Measurements from ENCODE around the gene HBE1. TPM values are rescaled to one million over a fixed set of nuclear protein-coding genes. Genes with fewer than 3 reads are reported as not detected.

The HBE1 gene
- total RNA-seq, 1 donor from 2014 or later, result not detected

GRCh38 chr11:5231111-5231510 lies 38.6 kb downstream of the HBE1 start:
- no peak for DNase-seq (ENCODE audit: low read depth)
- Histone ChIP-seq H3K4me3 (ENCODE audit: low read depth, low read length) (no peak overlapping the region), H3K27me3 (ENCODE audit: control insufficient read depth, insufficient read depth, low read length) (no peaks in the 10 kb centered on the region), H3K36me3 (ENCODE audit: control insufficient read depth, insufficient read depth, low read length) (no peaks in the 10 kb centered on the region)
- TF ChIP-seq CTCF (IDR thresholded peaks at IDR 0.05; ENCODE audit: insufficient read depth, low read length, poor library complexity, severe bottlenecking), result no peak

GRCh38 chr11:5230266-5230665 lies 39.5 kb downstream of the HBE1 start:
- DNase-seq (ENCODE audit: low read depth), result no peak
- H3K36me3 ChIP-seq (ENCODE audit: control insufficient read depth, insufficient read depth, low read length), result no peaks in the 10 kb centered on the region
- TF ChIP-seq CTCF (IDR thresholded peaks at IDR 0.05; ENCODE audit: insufficient read depth, low read length, poor library complexity, severe bottlenecking), result no peak
- no peak overlapping the region for H3K4me3 ChIP-seq (ENCODE audit: low read depth, low read length)
- no peaks in the 10 kb centered on the region for H3K27me3 ChIP-seq (ENCODE audit: control insufficient read depth, insufficient read depth, low read length)

- no peak for TF ChIP-seq CTCF (IDR thresholded peaks at IDR 0.05; ENCODE audit: insufficient read depth, low read length, poor library complexity, severe bottlenecking)
- no peak for DNase-seq (ENCODE audit: low read depth)
- Histone ChIP-seq H3K4me3 (ENCODE audit: low read depth, low read length) (no peak overlapping the region), H3K36me3 (ENCODE audit: control insufficient read depth, insufficient read depth, low read length) (no peaks in the 10 kb centered on the region), H3K27me3 (ENCODE audit: control insufficient read depth, insufficient read depth, low read length) (no peaks in the 10 kb centered on the region)
Measured at GRCh38 chr11:5229796-5230195, 39.9 kb downstream of the HBE1 start.

- Histone ChIP-seq H3K4me3 (ENCODE audit: low read depth, low read length) (no peak overlapping the region), H3K36me3 (ENCODE audit: control insufficient read depth, insufficient read depth, low read length) (no peaks in the 10 kb centered on the region), H3K27me3 (ENCODE audit: control insufficient read depth, insufficient read depth, low read length) (no peaks in the 10 kb centered on the region)
- DNase-seq (ENCODE audit: low read depth), result no peak
- TF ChIP-seq CTCF (IDR thresholded peaks at IDR 0.05; ENCODE audit: insufficient read depth, low read length, poor library complexity, severe bottlenecking), result no peak
Measured at GRCh38 chr11:5229356-5229755, 40.4 kb downstream of the HBE1 start.

- Histone ChIP-seq H3K27me3 (ENCODE audit: control insufficient read depth, insufficient read depth, low read length) (no peaks in the 10 kb centered on the region), H3K36me3 (ENCODE audit: control insufficient read depth, insufficient read depth, low read length) (no peaks in the 10 kb centered on the region), H3K4me3 (ENCODE audit: low read depth, low read length) (no peak overlapping the region)
- TF ChIP-seq CTCF (IDR thresholded peaks at IDR 0.05; ENCODE audit: insufficient read depth, low read length, poor library complexity, severe bottlenecking), result no peak
- DNase-seq (ENCODE audit: low read depth), result no peak
Measured at GRCh38 chr11:5228124-5228523, 41.6 kb downstream of the HBE1 start.

GRCh38 chr11:5227681-5228080 lies 42.1 kb downstream of the HBE1 start:
- H3K36me3 ChIP-seq (ENCODE audit: control insufficient read depth, insufficient read depth, low read length), result no peaks in the 10 kb centered on the region
- no peaks in the 10 kb centered on the region for H3K27me3 ChIP-seq (ENCODE audit: control insufficient read depth, insufficient read depth, low read length)
- no peak for DNase-seq (ENCODE audit: low read depth)
- H3K4me3 ChIP-seq (ENCODE audit: low read depth, low read length), result no peak overlapping the region
- TF ChIP-seq CTCF (IDR thresholded peaks at IDR 0.05; ENCODE audit: insufficient read depth, low read length, poor library complexity, severe bottlenecking), result no peak

All from kidney epithelial cell (primary cell).